GM18505 (cell line): Measurements from ENCODE around the gene WNT16.

Experiments used
- ATAC-seq: cut with Tn5 transposase; IDR thresholded peaks from one replicate; pipeline ENCODE4 v1.9.1; 2021; ENCODE audit not compliant: unreplicated experiment
- POLR2A ChIP-seq: IDR thresholded peaks from 4 replicates; pipeline ENCODE4 v1.6.1; 2011; ENCODE audit warnings: borderline replicate concordance; ENCODE audit not compliant: insufficient read depth, insufficient read length; ENCODE audit errors: extremely low read depth

The WNT16 gene

GRCh38 chr7:121329191-121330052 lies 622 bp downstream of the WNT16 start:
- ATAC-seq: peak; percentile 49
- TF ChIP-seq POLR2A: no peak

- peak; percentile 33 for ATAC-seq
- TF ChIP-seq POLR2A: no peak
These were observed 1.4 kb downstream of the WNT16 start for GRCh38 chr7:121330053-121330833.

- ATAC-seq: no peak
- no peak for TF ChIP-seq POLR2A
These were observed 2.2 kb downstream of the WNT16 start for GRCh38 chr7:121331048-121331447.

- ATAC-seq: no peak
- no peak for TF ChIP-seq POLR2A
These were observed 2.8 kb downstream of the WNT16 start for GRCh38 chr7:121331574-121331973.

- TF ChIP-seq POLR2A: no peak
- no peak for ATAC-seq
These were observed 5.6 kb downstream of the WNT16 start for GRCh38 chr7:121334376-121334775.

- TF ChIP-seq POLR2A: no peak
- ATAC-seq: no peak
These were observed 6.3 kb downstream of the WNT16 start for GRCh38 chr7:121334875-121335648.

GRCh38 chr7:121336579-121336978 lies 7.8 kb downstream of the WNT16 start:
- TF ChIP-seq POLR2A: no peak

GRCh38 chr7:121337398-121337797 lies 8.6 kb downstream of the WNT16 start:
- no peak for TF ChIP-seq POLR2A
- ATAC-seq: no peak

More at GRCh38 chr7:121336579-121336978, 7.8 kb downstream of the WNT16 start:
- ATAC-seq: no peak

GRCh38 chr7:121339082-121339481 lies 10.3 kb downstream of the WNT16 start:
- TF ChIP-seq POLR2A: no peak
- no peak for ATAC-seq

GRCh38 chr7:121341933-121342332 lies 13.1 kb downstream of the WNT16 start:
- ATAC-seq: no peak
- no peak for TF ChIP-seq POLR2A

- no peak for ATAC-seq
These were observed 13.8 kb downstream of the WNT16 start for GRCh38 chr7:121342631-121343030.

GRCh38 chr7:121343302-121343701 lies 14.5 kb downstream of the WNT16 start:
- no peak for TF ChIP-seq POLR2A
- no peak for ATAC-seq

More at GRCh38 chr7:121342631-121343030, 13.8 kb downstream of the WNT16 start:
- TF ChIP-seq POLR2A: no peak

GRCh38 chr7:121344093-121344492 lies 15.3 kb downstream of the WNT16 start:
- no peak for ATAC-seq
- TF ChIP-seq POLR2A: no peak
